Liver (tissue), 9 donors: Measurements from ENCODE around the gene NCMAP. TPM values are rescaled to one million over a fixed set of nuclear protein-coding genes. Genes with fewer than 3 reads are reported as not detected.

Experiments used
- DNase-seq: peaks from one replicate; pipeline ENCODE4 v3.0.0-alpha.2; 2017; ENCODE audit warnings: low spot score
- H3K27ac ChIP-seq, 2 donors: one replicate each; pipeline ENCODE4 v1.7.0; 2013; ENCODE audit warnings: inconsistent platforms in 2 of 2, low read length in 2 of 2, control low read depth in 1 of 2, low read depth in 1 of 2, mild to moderate bottlenecking in 1 of 2
- H3K27me3 ChIP-seq, 4 donors: one replicate each; pipeline versions ENCODE4 v1.6.1 to v1.7.0; 2013; ENCODE audit warnings: low read length in 3 of 4, inconsistent platforms in 1 of 4, mild to moderate bottlenecking in 1 of 4, moderate library complexity in 1 of 4; ENCODE audit not compliant: control insufficient read depth in 4 of 4, insufficient read depth in 4 of 4
- H3K36me3 ChIP-seq, 4 donors: one replicate each; pipeline versions ENCODE4 v1.6.1 to v1.7.0; 2013; ENCODE audit warnings: low read length in 3 of 4, mild to moderate bottlenecking in 3 of 4, low read depth in 1 of 4, moderate library complexity in 1 of 4; ENCODE audit not compliant: control insufficient read depth in 4 of 4, insufficient read depth in 3 of 4
- H3K4me1 ChIP-seq, 4 donors: one replicate each; pipeline versions ENCODE4 v1.6.1 to v1.7.0; 2013; ENCODE audit warnings: low read length in 3 of 4, mild to moderate bottlenecking in 3 of 4, moderate library complexity in 1 of 4; ENCODE audit not compliant: control insufficient read depth in 4 of 4, insufficient read depth in 4 of 4
- H3K4me3 ChIP-seq, 3 donors: one replicate each; pipeline versions ENCODE4 v1.6.1 to v1.7.0; 2013; ENCODE audit warnings: low read length in 3 of 3, control low read depth in 1 of 3, low read depth in 1 of 3, mild to moderate bottlenecking in 1 of 3
- H3K9ac ChIP-seq, 2 donors: one replicate each; pipeline ENCODE4 v1.7.0; 2013; ENCODE audit warnings: low read length in 2 of 2, mild to moderate bottlenecking in 2 of 2, moderate library complexity in 2 of 2, control low read depth in 1 of 2, low read depth in 1 of 2
- H3K9me3 ChIP-seq, 4 donors: one replicate each; pipeline versions ENCODE4 v1.6.1 to v1.7.0; 2013; ENCODE audit warnings: low read length in 3 of 4; ENCODE audit not compliant: control insufficient read depth in 4 of 4
- CTCF ChIP-seq: fragments of 150-350 bp; IDR thresholded peaks from 2 replicates; pipeline ENCODE4 v1.5.1; 2017; ENCODE audit warnings: improper control_type of control experiment, low read depth, low read length; ENCODE audit not compliant: missing input control
- EGR1 ChIP-seq, 2 donors: IDR thresholded peaks; 2 replicates each; pipeline ENCODE4 v1.6.1; 2016 to 2018; ENCODE audit warnings: antibody characterized with exemption in 2 of 2, low read depth in 2 of 2
- GABPA ChIP-seq, 2 donors: IDR thresholded peaks in 1 of 2; conservative IDR thresholded peaks in 1 of 2; 2 replicates each; pipeline ENCODE4 v1.6.1; 2016; ENCODE audit warnings: antibody characterized with exemption in 2 of 2, mild to moderate bottlenecking in 1 of 2, moderate library complexity in 1 of 2
- HNF4A ChIP-seq, 2 donors: conservative IDR thresholded peaks; 2 replicates each; pipeline ENCODE4 v1.6.1; 2016; ENCODE audit warnings: antibody characterized with exemption in 2 of 2, mild to moderate bottlenecking in 2 of 2
- JUND ChIP-seq, 2 donors: IDR thresholded peaks; 2 replicates each; pipeline ENCODE4 v1.6.1; 2016; ENCODE audit warnings: antibody characterized with exemption in 2 of 2
- NR2F2 ChIP-seq: IDR thresholded peaks from 2 replicates; pipeline ENCODE4 v1.6.1; 2016; ENCODE audit warnings: antibody characterized with exemption
- RAD21 ChIP-seq, 2 donors: IDR thresholded peaks; 2 replicates each; pipeline ENCODE4 v1.6.1; 2016; ENCODE audit warnings: antibody characterized with exemption in 2 of 2, mild to moderate bottlenecking in 2 of 2
- REST ChIP-seq: IDR thresholded peaks from 2 replicates; pipeline ENCODE4 v1.6.1; 2016; ENCODE audit warnings: antibody characterized with exemption, mild to moderate bottlenecking
- RXRA ChIP-seq, 2 donors: IDR thresholded peaks; 2 replicates each; pipeline ENCODE4 v1.6.1; 2017 to 2018; ENCODE audit warnings: antibody characterized with exemption in 2 of 2, mild to moderate bottlenecking in 1 of 2
- SP1 ChIP-seq: IDR thresholded peaks from 2 replicates; pipeline ENCODE4 v1.6.1; 2018; ENCODE audit warnings: antibody characterized with exemption, mild to moderate bottlenecking
- YY1 ChIP-seq: IDR thresholded peaks from 2 replicates; pipeline ENCODE4 v1.6.1; 2016; ENCODE audit warnings: antibody characterized with exemption, mild to moderate bottlenecking
- ZBTB33 ChIP-seq: IDR thresholded peaks from 2 replicates; pipeline ENCODE4 v1.6.1; 2016; ENCODE audit warnings: antibody characterized with exemption
- WGBS: extraction: QIAGEN DNeasy Blood & Tissue Kit; methylation state at CpG from one replicate; pipeline ENCODE4 v1.1.7; 2013; 5-methylcytosine and 5-hydroxymethylcytosine counted together
- polyA plus RNA-seq, 2 donors: library from polyadenylated mRNA; stranded (reverse) in 1 of 2; unstranded in 1 of 2; fragments of 200-250 nt in 1 of 2; fragments of >200 nt in 1 of 2; fragmentation: Nextera tagmentation in 1 of 2; extraction: Ambion mirVana in 1 of 2; gene quantifications; one replicate each; pipeline versions ENCODE4 v1.2.1 to v1.2.3, GENCODE V29; 2013 to 2015
- total RNA-seq, 2 donors: library from RNA; depleted of rRNA; stranded (reverse); fragments of >200 nt; gene quantifications; one replicate each; pipeline ENCODE4 v1.2.3, GENCODE V29; 2014
- donor health status: healthy.
- donor health status: healthy.
- donor health status: healthy.
- donor health status: healthy.
- donor health status: healthy.

Gene NCMAP
- total and polyA plus RNA-seq, 4 donors: 0.31 to 4.8 (median 0.61) TPM

GRCh38 chr1:24541711-24542346 lies 14.1 kb upstream of the NCMAP start:
- TF ChIP-seq SP1: no peak
- peak in 1 of 2 donors; percentile 5 for TF ChIP-seq HNF4A (conservative IDR thresholded peaks at IDR 0.05)
- TF ChIP-seq NR2F2: no peak
- peak; percentile 83 to 89 for TF ChIP-seq RAD21 (IDR thresholded peaks at IDR 0.05)
- TF ChIP-seq RXRA (IDR thresholded peaks at IDR 0.05): no peak
- TF ChIP-seq REST: no peak
- no peak for TF ChIP-seq YY1
- TF ChIP-seq CTCF: peak; percentile 78
- TF ChIP-seq JUND (IDR thresholded peaks at IDR 0.05): no peak
- TF ChIP-seq GABPA (IDR thresholded peaks at IDR 0.05 in 1 of 2, conservative IDR thresholded peaks at IDR 0.05 in 1 of 2): no peak
- 37% methylated on average over 8 of the region's 8 CpGs for WGBS
- Histone ChIP-seq H3K9ac (peak overlapping the region in 1 of 2 donors; percentile 8), H3K4me1 (peaks cover 1 to 21% (median 17%) of the 10 kb centered on the region in 4 donors), H3K9me3 (no peaks in the 10 kb centered on the region), H3K27ac (peak overlapping the region; percentile 26 to 49), H3K4me3 (no peak overlapping the region), H3K27me3 (no peaks in the 10 kb centered on the region), H3K36me3 (no peaks in the 10 kb centered on the region)
- peak; percentile 58 for DNase-seq

GRCh38 chr1:24544239-24544638 lies 11.6 kb upstream of the NCMAP start:
- TF ChIP-seq JUND (IDR thresholded peaks at IDR 0.05): no peak
- no peak for TF ChIP-seq EGR1 (IDR thresholded peaks at IDR 0.05; ENCODE audit: low read depth in 2 of 2)
- no peak for TF ChIP-seq YY1
- no peak for TF ChIP-seq GABPA (IDR thresholded peaks at IDR 0.05 in 1 of 2, conservative IDR thresholded peaks at IDR 0.05 in 1 of 2)
- TF ChIP-seq ZBTB33: no peak
- no peak for TF ChIP-seq HNF4A (conservative IDR thresholded peaks at IDR 0.05)
- no peak for TF ChIP-seq CTCF
- TF ChIP-seq REST: no peak
- no peaks in the 10 kb centered on the region for H3K9me3 ChIP-seq

More at GRCh38 chr1:24544239-24544638, 11.6 kb upstream of the NCMAP start:
- Histone ChIP-seq H3K4me1 (peaks cover 1 to 27% (median 20%) of the 10 kb centered on the region in 4 donors), H3K27me3 (no peaks in the 10 kb centered on the region), H3K27ac (no peak overlapping the region), H3K4me3 (no peak overlapping the region), H3K36me3 (no peaks in the 10 kb centered on the region), H3K9ac (no peak overlapping the region)
- DNase-seq: no peak
